ENCODE results near the gene NALCN.

NALCN gene

DNA sequence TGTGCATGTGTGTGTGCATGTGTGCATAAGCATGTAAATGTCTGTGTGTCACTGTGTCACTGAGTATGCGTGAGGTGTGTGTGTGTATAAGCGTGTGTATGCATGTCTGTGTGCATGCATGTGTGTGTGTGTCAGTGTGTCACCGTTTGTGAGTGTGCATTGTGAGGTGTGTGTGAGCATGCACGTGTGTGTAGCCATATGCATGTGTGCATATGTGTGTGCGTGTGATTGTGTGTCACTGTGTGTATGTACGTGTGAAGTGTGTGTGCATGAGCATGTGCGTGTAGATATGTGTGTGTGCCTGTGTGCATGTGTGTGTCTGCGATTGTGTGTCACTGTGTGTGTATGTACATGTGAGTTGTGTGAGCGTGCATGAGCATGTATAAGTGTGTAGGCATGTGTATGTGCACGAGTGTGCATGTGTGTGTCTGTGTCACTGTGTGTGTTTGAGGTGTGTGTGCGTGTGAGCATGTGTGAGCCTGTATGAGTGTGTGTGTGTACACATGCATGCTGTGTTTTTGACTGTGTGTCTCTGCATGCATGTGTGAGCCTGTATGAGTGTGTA lies 144.5 kb downstream of the NALCN start:
- no peak for DNase-seq

DNA sequence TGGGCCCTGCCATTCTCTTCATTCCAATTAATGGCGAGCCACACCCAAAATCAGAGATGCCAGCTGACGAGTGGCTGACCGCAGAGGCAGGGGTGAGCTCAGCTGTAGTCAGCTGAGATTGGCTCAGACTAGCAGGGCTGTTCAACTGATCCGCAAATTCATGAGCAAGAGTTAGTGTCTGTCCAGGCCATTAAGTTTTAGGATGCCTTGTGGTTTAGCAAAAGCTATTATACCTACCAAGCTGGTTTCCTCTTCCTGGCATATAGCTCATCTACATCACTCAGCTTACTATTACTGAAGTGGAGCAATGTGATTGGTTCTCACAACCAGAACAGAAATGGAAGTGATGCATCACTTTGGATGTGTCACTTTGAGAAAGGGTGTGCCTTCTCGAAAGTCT lies 148.7 kb downstream of the NALCN start:
- no peak for DNase-seq

DNA sequence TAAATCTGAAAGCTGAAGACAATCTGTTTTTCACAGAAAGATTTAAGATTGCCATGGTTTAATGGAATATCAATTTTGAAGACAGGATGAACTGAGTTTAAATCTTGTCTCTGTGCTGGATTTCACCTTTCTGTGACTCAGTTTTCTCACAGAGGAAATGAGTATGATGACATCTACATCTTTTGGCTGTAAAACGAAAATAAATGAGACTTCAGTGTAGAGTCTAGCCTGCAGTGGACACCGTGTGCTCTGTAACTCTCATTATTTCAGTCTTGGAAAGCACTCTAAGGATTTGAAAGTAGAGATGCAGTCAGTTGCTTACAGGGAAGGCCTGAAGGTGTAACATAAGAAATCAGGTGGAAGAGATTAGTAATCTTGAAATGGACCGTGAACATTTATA lies 150.4 kb downstream of the NALCN start:
- no peak for DNase-seq

DNA sequence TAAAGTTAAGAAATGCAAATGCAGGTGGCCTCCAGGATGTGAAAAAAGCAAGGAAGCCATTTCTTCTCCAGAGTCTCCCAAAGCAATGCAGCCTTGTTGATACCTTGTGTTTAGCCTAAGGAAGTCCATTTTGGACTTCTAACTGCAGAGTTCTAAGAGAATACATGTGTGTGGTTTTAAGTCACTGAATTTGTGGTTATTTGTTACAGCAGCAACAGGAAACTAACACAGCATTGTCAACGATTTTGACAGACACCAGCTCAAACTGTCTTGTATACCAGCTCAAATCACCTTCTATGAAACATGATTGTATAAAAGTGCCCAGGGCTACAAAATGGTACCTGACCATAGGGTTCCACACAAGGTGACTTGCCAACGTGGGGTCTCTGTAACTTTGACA lies 151.4 kb downstream of the NALCN start:
- DNase-seq = no peak

DNA sequence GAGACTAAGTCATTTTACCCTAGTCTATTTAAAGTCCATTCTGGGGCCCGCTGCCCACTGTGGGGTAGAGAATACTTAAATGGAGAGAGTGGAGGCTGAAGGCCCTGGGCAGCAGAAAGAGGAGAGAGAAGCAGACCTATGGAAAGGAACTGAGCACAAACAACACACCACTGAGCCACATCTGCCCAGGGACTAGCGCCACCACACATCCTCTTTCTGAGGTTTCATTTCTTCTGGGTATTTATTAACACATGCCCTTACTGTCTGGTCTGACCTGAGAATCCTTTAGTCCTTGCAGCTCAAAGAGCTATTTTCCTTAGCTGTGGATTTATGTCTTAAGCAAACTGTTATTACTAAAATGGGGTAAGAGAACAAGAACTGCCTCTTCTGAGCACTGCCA lies 154.0 kb downstream of the NALCN start:
- no peak for DNase-seq

DNA sequence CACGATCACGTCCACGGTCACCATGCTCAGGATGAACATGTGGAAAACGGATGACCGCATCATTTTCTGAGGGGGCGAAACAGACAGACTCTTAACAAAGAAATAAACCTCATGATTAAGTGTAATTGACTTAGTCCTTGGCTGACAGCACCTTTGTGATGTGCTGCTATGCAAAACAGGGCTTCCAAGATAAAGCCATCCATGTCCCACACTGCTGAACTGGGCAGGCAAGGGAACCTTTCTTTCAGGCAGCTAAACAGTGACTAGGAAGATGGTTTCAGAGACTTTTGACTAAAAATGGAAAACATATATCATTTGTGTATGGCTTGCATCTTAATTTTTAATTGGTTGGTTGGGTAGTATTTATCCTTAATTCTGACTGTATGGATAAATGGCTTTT lies 157.8 kb downstream of the NALCN start:
- no peak for DNase-seq

DNA sequence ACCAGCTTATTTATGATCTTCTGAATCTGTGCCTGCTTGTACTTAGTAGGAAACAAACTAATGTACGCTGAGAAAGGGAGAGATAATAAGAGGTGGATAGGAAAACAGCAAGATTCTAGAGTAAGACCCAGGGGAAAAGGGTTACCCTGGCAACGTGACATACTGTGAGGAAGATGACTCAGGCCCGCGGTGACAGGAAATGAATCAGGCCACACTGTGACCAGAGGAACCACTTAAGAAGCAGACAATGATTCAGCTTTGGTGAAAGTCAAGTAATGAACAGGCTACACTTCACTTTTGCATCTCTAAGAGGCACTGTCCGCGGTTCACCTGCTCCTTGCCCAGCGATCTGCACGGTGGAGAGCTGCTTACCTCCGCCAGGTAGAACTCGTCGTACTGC lies 158.2 kb downstream of the NALCN start:
- peak; percentile 56 to 76 for DNase-seq

DNA sequence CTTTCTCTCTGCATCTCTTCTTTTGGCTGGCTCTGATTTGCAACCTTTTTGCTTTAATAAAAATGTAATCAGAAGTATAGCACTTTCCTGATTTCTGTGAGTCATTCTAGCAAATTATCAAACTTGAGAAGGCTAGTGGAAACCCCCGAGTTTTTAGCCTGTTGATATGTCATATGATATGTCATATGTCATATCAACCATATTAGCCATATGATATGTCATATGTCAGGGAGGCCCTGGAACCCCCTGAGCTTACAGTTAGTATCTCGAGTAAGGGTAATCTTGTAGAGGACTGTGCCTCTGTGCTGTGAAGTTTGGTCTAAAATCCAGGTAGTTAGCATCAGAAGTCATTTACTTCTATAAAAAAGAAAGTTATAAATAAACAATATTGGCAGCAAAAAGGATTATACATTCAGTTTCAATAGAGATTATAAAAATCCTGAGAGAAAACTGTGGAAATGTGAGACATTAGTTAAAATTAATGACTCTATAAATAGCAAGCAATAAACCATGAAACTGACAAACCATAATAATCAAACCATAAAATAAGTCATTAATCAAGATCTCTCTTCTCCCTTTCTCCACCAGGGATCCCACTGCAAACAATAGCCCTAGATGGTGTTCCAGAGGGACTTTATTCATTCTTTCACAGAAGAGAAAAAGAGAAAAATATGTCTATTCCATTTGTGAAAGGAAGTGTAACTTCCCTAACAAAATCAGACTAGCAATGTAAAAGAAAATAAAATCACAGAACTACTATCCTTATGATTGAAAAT lies 167.4 kb downstream of the NALCN start:
- DNase-seq = no peak

DNA sequence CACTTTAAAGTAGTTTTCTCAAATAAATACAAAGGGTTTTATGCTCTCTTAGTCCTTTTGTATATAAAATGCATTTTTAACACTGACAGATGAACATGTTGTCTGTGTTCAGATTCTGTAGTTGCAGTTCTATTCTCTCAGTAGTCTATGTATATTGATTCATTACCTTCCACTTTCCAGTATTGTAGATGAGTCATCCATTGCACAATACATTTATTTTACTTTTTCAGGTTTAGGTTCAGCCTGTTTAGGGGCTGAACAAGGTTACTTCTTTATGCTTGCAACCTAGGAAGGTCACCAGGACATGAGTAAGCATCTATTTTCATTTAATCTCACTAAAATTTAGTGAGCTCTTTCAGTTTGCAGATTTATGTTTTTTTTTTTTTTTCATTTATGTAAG lies 173.6 kb downstream of the NALCN start:
- DNase-seq = no peak

DNA sequence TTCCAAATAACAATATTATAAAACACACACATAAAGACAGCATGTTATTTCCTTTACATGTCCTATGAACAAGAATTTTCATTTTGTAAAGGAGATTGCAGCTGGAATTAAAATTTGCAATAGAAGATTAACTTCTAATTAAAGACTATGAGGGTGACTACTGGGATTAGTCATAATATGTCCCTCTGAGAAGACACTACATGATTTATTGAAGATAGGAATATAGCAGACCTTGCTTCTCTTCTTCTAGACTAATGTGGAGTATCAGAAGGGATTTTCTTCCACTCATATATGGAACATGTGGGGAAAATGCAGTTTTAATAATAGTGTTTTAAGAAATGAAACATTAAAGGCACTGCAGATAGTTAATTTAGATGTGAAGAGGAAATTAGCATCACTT lies 177.8 kb downstream of the NALCN start:
- DNase-seq = no peak

DNA sequence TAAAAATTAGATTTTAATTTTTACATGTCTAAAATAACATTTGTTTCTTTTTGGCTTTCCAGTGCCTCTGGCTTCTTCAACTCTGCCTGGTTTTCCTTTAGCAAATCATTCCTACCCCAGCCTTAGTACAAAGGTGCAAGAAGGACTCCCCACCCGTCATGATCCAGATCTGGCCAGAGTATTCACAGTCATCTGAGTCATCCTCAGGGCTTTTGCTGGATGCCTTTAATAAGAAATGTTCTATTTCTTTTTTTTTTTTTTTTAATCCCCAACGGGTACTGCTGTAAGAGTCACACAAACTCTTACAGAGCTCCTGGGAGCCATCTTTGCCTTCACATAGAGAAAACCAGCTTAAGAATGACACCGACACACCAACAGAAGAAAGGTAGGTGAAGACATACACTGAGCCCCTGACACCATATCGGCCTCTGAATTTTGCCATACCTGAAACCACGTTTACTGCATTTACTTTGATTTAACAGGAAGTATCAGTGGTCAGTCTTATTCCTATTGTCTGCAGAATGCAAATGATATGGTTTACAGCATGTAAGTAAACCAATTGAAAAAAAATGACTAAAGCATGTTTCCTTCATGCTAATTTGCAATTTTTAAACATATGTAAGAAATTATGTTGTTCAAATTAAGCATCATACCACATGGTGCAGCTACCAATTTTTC lies 184.4 kb downstream of the NALCN start:
- DNase-seq = no peak

DNA sequence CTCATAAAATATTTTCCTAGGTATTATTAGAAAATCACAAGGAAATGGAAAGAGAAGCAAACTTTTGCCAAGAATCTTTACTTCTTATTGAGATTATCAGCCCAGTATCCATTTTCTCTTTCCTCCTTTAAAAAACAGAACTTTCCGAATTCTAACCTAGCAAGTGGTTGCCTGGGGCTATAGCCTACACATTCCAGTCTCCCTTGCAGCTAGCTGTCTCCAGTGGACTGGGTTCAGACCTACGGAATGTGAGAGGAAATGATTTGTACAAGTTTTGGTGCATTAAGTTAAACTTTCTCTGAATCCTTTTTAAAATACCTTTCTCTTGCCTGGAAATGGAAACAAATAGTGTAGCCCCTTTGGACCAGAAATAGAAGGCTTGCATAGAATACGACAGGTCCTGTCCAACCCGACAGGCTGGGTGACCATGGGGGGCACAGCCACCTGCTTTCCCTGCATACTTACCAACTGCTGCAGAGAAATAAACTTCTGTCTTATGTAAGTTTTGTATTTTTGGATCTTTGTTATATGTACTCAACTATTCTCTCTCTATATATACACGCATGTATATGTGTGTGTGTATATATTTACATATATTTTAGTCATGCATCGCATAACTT lies 185.9 kb downstream of the NALCN start:
- DNase-seq = no peak

DNA sequence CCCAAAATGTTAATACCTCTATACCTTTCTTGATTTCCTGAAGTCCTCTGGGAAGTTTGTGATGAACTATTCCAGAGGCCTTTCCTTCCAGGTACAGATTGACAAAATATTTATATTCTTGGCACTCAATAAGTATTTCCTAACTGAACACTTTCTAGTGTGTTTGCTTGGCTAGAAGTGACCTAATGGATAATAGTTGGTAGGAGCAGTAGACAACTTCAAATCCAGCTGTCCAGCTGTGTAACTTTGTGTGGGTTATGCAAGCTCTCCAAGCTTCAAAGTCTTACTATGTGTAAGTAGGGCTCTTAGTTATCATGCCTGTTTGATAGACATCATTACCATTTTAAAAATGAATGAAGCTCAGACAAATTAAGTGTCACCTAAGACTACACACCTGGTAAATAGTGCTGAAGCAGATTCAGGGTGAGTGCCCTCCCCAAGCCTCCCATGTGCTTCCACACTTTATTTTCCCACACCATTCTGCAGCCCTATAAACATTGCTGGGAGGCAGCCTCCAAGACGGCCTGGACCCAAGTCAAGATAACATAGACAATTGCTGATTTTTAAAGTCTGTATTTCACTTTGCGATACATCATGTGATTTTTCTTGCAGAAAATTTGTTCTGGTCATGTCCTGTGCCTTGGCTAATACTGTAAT lies 196.6 kb downstream of the NALCN start:
- DNase-seq = no peak

DNA sequence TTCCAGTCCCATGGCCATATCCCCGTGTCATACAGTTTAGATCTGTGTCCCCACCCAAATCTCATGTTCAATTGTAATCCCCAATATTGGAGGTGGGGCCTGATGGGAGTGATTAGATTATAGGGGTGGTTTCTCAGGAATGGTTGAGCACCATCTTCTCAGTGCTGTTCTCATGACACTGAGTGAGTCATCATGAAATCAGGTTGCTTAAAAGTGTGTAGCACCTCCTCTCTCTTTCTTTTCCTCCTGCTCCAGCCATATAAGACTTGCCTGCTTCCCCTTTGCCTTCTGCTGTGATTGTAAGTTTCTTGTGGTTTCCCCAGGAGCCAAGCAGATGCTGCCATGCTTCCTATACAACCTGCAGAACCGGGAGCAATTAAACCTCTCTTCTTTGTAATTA lies 197.8 kb downstream of the NALCN start:
- no peak for DNase-seq

DNA sequence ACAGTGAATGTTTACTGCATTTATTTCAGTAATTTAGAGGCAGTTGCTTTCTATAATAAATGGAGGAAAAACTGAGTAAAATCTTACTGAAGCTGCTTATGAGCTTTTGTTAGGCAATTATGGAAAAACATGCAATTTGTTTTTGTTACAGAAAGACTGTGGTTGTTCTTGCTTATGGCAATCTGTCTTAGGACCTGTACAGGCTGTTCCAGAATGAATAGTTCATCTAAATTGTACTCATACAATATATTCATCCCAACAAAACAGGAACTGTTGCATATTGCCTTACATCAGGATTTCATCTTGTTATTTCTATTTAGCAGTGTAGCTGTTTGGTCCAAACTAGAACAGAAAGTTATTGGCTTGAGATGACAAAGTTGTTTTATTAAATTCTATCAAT lies 199.2 kb downstream of the NALCN start:
- no peak for DNase-seq

DNA sequence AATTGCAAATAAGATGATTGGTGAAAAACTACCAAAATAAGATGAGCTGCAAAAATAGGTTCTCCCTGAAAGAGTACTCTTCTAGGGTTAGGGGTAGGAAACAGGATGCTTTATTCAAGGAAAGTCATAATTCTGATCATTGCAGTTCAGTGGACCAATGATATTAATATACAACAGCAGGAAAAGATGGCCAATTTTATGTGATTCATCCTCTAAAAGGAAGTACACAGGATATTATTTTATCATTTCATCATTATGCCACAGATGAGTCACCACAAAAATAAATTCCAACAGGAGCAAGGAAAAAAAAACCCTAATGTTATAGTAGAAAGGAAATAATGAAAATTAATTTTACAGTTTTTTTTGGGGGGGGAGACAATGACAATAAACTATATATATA lies 205.0 kb downstream of the NALCN start:
- no peak for DNase-seq

DNA sequence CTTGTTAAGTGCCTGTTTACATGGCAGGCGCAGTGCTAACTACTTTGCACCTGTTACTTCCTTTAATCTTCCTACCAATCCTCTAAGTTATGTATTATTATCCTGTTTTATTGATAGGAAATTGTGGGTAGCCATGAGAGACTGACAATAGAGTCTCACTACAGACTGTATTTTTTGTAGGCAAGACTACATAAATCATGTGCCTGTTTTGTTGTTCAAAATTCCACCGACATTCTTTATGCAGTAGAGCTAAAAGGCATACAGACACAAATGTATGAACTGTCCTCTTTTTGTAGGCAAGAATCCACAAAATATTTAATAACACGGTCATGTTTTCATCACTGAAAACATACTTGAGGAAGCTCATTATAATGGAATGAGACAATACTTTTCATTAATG lies 205.5 kb downstream of the NALCN start:
- DNase-seq = no peak

DNA sequence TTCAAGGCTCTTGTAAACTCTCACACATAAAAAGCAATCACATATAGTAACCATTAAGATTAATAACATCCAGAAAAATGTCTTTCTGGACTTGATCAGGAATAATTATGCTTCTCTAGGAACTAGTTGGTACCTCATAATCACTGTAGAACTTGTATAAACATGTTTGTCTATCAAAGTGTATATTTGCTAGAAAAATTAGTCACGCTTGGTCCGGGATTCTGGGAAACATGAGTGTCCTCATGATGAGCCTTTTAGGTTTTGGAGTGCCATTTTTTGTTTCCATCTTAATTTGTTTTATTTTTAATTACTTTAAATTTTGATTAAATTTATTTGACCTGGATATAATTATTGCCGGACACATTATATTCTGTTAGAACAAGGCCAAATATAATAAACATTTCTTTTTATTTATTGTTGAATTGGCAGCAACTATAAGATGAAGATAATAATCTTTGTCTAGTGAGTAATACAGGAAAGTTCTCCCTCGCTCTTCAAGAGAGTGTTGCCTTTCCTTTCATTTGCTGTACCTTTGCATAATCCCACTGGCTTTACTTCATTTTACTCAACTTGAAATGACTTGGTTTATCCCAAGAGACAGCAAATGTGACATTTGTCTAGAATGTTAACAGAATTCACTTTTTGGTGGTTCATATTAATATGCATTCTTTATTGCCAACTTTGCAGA lies 207.0 kb downstream of the NALCN start:
- no peak for DNase-seq

DNA sequence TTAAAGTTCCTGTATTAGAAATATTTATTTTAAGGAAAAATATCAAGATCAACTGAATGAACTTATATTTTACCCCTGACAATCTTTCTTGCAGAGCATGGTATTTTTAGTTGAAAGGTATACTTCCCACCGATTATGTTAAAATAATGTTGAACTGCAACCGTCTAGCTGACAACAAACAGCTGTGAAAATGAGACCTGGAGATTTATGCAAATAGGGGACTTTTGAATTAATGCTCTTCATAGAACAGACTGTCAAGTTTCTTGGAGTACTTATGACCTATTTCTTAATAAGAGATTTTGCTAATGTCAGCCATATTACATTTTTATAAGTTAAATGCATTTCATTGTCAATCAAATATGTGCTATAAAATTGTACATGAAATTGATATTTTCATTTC lies 210.9 kb downstream of the NALCN start:
- DNase-seq = no peak

DNA sequence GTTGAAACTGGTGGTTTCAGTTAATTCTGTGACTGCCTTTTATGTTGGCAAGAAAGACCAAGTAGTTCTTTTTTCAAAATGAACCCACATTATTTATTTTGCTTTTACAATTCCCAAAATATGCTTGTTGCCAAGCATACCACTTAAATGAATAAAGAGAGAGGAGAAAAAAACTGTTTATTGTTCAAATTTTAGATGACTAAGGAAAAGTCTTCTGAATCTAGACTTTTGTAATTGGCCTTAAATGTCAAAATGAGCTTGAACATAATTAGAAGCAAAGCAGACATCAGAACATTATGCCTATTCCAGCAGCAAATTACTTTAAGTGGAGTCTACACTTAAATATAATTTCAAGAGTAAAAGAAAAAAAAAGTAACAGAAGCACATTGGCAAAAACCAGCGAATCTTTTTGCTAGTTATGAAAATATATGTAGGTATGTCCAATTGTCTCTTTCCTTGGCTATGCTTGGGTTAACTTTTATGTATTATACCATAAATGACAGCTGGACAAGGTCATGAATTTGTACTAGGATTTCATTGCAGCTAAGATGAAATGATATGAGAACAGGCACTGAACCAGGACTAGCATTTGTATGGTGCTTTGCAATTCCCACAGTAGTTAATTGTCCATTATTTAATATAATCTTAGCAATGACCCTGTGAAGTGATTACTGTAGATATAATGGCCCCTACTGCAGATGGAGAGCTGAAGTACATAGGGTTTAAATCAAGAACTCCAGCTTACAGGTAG lies 211.9 kb downstream of the NALCN start:
- DNase-seq = no peak

DNA sequence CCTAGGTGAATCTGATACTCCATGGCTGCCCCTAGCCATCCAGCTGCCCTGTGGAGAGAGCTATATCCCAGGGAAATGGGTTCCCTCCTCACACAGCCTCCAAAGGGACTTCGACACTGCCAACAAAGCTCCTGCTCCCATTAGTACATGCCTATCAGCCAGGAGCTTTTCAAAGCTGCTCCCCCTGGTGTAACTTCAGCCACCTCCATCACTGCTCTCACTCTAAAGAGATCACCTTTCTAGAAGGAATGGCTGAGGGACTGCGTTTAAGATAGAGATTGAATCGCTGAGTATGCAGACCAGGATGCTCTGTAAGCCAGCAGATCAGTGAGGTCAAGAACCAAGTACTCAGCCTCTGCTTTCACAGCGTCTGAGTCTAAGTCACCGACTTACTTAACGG lies 213.7 kb downstream of the NALCN start:
- no peak for DNase-seq

DNA sequence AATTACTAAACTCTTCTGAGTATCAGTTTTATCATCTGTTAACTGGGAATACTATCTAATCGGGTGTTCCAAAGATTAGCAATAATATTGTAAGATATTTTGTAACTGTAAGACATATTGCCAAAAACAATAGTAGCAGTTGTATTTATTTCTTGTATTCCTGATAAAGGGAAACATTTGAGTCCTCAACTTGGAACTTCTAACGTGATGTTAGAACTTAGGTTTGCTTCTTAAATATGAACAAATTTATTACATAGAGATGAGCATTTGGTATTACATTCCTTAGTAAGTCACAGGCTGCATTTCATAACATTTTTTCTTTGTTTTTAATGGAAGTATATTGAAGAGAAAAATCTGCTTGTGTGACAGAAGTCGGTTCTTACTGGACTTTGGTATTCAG lies 225.3 kb downstream of the NALCN start:
- no peak for DNase-seq
